Measurements from ENCODE around the gene HSF2BP. TPM values are rescaled to one million over a fixed set of nuclear protein-coding genes. Genes with fewer than 3 reads are reported as not detected.

The HSF2BP gene
- total RNA-seq, 4 donors from 2014 or later: 0.40 to 2.4 (median 1.2) TPM

DNA sequence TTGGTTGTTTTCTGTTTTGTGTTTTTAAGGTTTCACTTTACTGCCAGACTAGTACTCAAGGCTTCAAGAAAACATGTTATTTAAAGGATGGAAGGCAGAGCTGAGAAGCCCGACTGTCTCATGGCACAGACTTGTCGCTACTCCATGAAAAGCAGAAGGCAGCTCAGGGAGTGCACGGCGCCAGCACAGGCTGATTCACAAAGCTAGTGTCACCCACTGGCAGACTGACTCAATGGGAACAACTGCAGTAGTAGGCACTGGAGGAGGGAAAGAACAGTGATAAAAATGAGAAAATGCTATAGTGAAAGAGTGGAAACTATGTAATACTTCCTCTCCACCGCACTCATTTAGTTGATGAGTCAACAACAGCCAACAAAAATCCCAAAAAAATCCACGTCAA, 14.7 kb downstream of the HSF2BP start:
- ATAC-seq: no peak
- no peaks in the 10 kb centered on the region for H3K27me3 ChIP-seq
- no peak overlapping the region for H3K4me3 ChIP-seq
- H3K9me3 ChIP-seq: no peaks in the 10 kb centered on the region
- 73 to 76% methylated on average over 6 of the region's 6 CpGs for WGBS, 2 donors (ENCODE audit: low coverage in 1 of 2)
- H3K36me3 ChIP-seq: no peaks in the 10 kb centered on the region
- peaks cover 0 to 12% (median 4%) of the 10 kb centered on the region in 3 donors for H3K4me1 ChIP-seq
- no peak overlapping the region for H3K27ac ChIP-seq
- TF ChIP-seq, protein P1, sequence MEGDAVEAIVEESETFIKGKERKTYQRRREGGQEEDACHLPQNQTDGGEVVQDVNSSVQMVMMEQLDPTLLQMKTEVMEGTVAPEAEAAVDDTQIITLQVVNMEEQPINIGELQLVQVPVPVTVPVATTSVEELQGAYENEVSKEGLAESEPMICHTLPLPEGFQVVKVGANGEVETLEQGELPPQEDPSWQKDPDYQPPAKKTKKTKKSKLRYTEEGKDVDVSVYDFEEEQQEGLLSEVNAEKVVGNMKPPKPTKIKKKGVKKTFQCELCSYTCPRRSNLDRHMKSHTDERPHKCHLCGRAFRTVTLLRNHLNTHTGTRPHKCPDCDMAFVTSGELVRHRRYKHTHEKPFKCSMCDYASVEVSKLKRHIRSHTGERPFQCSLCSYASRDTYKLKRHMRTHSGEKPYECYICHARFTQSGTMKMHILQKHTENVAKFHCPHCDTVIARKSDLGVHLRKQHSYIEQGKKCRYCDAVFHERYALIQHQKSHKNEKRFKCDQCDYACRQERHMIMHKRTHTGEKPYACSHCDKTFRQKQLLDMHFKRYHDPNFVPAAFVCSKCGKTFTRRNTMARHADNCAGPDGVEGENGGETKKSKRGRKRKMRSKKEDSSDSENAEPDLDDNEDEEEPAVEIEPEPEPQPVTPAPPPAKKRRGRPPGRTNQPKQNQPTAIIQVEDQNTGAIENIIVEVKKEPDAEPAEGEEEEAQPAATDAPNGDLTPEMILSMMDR (IDR thresholded peaks at IDR 0.05): no peak
- no peak for TF ChIP-seq EP300 (IDR thresholded peaks at IDR 0.05)
- no peak for TF ChIP-seq POLR2AphosphoS5 (IDR thresholded peaks at IDR 0.05)
- no peak for TF ChIP-seq POLR2A (IDR thresholded peaks at IDR 0.05)

DNA sequence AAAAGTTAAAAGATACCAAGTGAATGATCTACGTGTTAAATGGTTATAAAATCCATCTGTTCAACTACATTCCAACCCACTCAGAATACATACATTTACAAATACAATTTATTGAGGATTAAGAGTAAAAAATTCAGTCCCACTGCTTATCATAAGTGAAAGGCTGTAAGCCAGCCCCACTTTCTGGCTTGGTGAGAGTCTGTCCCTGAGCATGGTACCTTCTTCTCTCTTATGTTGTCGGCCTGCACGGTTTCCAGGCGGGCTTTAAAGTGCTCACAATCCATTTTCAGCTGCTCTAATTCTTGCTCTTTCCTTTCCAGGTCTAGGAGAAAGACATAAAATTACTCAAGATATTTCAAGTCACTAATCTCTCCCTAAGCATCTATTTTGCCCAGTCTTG, 15.2 kb downstream of the HSF2BP start:
- 71 to 83% methylated on average over 4 of the region's 4 CpGs for WGBS, 2 donors (ENCODE audit: low coverage in 1 of 2)

DNA sequence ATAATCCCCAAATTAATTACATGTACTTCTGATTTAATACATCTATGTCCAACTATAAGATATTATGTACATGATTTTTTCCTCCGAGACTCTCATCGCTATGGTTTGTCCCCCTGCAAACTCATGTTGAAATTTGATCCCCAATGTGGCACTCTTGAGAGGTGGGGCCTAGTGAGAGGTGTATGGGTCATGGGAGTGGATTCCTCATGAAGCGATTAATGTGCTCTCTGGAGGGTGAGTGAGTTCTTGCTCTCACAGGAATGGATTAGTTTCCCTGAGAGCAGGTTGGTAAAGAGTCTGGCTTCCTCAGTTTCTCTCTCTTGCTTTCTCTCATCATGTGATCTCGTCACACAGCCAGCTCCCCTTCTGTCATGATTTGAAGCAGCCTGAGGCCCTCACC, 16.1 kb downstream of the HSF2BP start:
- Histone ChIP-seq H3K36me3 (no peaks in the 10 kb centered on the region), H3K9me3 (no peaks in the 10 kb centered on the region), H3K4me3 (no peak overlapping the region), H3K4me1 (peaks cover 0 to 12% (median 4%) of the 10 kb centered on the region in 3 donors), H3K27me3 (no peaks in the 10 kb centered on the region), H3K27ac (no peak overlapping the region)
- ATAC-seq: no peak
- 88 to 97% methylated on average over 3 to 4 of the region's 4 CpGs for whole genome bisulfite sequencing, 2 donors (ENCODE audit: low coverage in 1 of 2)
- TF ChIP-seq EP300 (IDR thresholded peaks at IDR 0.05) (no peak), POLR2AphosphoS5 (IDR thresholded peaks at IDR 0.05) (no peak)

More for the DNA sequence above, 15.2 kb downstream of the HSF2BP start:
- Histone ChIP-seq H3K27ac (no peak overlapping the region), H3K4me3 (no peak overlapping the region), H3K36me3 (no peaks in the 10 kb centered on the region), H3K9me3 (no peaks in the 10 kb centered on the region), H3K4me1 (peaks cover 0 to 12% (median 4%) of the 10 kb centered on the region in 3 donors), H3K27me3 (no peaks in the 10 kb centered on the region)
- ATAC-seq: no peak
- TF ChIP-seq, protein P1 (IDR thresholded peaks at IDR 0.05): no peak

DNA sequence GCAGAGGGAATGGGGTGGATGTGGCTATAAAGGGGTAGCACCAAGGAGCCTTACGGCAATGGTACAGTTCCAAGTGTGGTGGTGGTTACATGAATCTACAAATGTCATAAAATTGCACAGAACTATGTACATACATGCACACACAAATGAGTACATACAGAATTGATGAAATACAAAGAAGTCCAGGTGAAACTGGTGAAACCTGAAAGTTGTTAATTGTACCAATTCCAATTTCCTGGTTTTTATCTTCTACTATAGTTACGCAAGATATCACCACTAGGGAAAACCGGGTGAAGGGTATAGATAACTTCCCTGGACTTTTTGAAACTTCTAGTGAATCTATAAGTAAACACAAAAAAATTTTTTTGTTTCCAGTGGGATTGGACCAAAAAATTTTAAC, 18.9 kb downstream of the HSF2BP start:
- TF ChIP-seq POLR2A (IDR thresholded peaks at IDR 0.05): no peak
- no peak for TF ChIP-seq POLR2AphosphoS5 (IDR thresholded peaks at IDR 0.05)
- TF ChIP-seq, protein P1 (IDR thresholded peaks at IDR 0.05): no peak
- no peak for TF ChIP-seq EP300 (IDR thresholded peaks at IDR 0.05)
- H3K4me3 ChIP-seq: no peak overlapping the region
- no peak overlapping the region for H3K27ac ChIP-seq
- 87 to 93% methylated on average over 3 of the region's 3 CpGs for WGBS, 2 donors (ENCODE audit: low coverage in 1 of 2)
- no peaks in the 10 kb centered on the region for H3K4me1 ChIP-seq
- ATAC-seq: no peak
- no peaks in the 10 kb centered on the region for H3K9me3 ChIP-seq
- no peaks in the 10 kb centered on the region for H3K36me3 ChIP-seq
- H3K27me3 ChIP-seq: no peaks in the 10 kb centered on the region

DNA sequence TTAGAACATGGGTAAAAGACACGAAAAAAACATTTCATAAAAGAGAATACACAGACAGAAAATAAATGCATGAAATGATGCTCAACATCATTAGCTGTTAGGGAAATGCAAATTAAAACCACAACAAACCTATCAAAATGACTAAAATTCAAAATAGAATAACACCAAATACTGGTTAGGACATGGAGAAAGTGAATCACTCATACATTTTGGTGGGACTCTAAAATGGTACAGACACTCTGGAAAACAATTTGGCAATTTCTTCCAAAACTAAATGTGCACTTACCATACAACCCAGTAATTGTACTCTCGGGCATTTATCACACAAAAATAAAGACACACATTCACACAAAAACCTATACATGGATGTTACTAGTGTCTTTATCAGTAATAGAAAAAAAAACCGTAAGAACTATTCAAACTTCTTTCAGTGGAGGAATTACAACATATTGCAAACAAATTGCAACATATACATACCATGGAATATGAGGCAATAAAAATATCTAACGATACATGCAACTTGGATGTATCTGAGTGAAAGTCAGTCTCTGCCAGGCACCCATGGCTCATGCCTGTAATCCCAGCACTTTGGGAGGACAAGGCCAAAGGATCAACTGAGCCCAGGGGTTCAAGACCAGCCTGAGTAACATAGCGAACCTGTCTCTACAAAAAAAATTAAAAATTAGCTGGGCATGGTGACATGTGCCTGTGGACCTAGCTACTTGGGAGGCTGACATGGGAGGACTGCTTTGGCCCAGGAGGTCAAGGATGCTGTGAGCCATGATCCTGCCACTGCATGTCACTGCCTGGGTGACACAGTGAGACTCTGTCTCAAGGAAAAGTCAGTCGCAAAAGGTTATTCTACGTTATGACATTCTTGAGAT, 19.6 kb downstream of the HSF2BP start:
- no peak for TF ChIP-seq EP300 (IDR thresholded peaks at IDR 0.05)
- TF ChIP-seq POLR2AphosphoS5 (IDR thresholded peaks at IDR 0.05): no peak
- TF ChIP-seq, protein P1 (IDR thresholded peaks at IDR 0.05): no peak
- TF ChIP-seq POLR2A (IDR thresholded peaks at IDR 0.05): no peak
- Histone ChIP-seq H3K9me3 (no peaks in the 10 kb centered on the region), H3K4me3 (no peak overlapping the region), H3K36me3 (no peaks in the 10 kb centered on the region), H3K27me3 (no peaks in the 10 kb centered on the region), H3K4me1 (no peaks in the 10 kb centered on the region), H3K27ac (no peak overlapping the region)
- no peak for ATAC-seq
- WGBS, 2 donors (ENCODE audit: low coverage in 1 of 2): 70 to 72% methylated on average over 7 of the region's 7 CpGs

Data from gastroesophageal sphincter (tissue), 4 donors.